Activated T-helper 1 cell treated with anti-CD3 and anti-CD28 coated beads, Interleukin-12 subunit alpha, Interleukin-12 subunit beta, Interleukin-2, Interleukin-4 antibody, amounts not matched to agents 30 ng/mL and 10 ng/mL and 1 ng/mL, durations not matched to agents 14 hours and 24 hours and 36 hours (primary cell): Measurements from ENCODE around the gene DOK5. TPM values are rescaled to one million over a fixed set of nuclear protein-coding genes. Genes with fewer than 3 reads are reported as not detected.

ENCODE experiments used
- DNase-seq: peaks from one replicate; pipeline ENCODE4 v3.0.0; 2021; ENCODE audit warnings: low spot score
- H3K27ac Mint-ChIP-seq: one replicate; pipeline ENCODE4 v1.8.0; 2021; ENCODE audit warnings: mild to moderate bottlenecking, mixed read lengths
- H3K27me3 Mint-ChIP-seq: one replicate; pipeline ENCODE4 v1.8.0; 2022; ENCODE audit warnings: mild to moderate bottlenecking, moderate library complexity, mixed read lengths; ENCODE audit not compliant: insufficient read depth
- H3K36me3 Mint-ChIP-seq: one replicate; pipeline ENCODE4 v1.8.0; 2021; ENCODE audit warnings: low read depth, mixed read lengths
- H3K4me1 Mint-ChIP-seq: one replicate; pipeline ENCODE4 v1.8.0; 2021; ENCODE audit warnings: low read depth, mixed read lengths
- H3K4me3 Mint-ChIP-seq: one replicate; pipeline ENCODE4 v1.8.0; 2021; ENCODE audit warnings: mild to moderate bottlenecking, moderate library complexity, mixed read lengths
- H3K9me3 Mint-ChIP-seq: one replicate; pipeline ENCODE4 v1.8.0; 2021; ENCODE audit warnings: mixed read lengths
- intact Hi-C: fragments of 100-400 bp; cut with micrococcal nuclease; formaldehyde crosslinking; loops from one replicate; pipeline ENCODE4 v1.15.1; 2024
- total RNA-seq: library from RNA; stranded (reverse); gene quantifications from 2 replicates; pipeline ENCODE4 v1.2.3, GENCODE V29; 2022

Gene DOK5
- total RNA-seq, 1 donor from 2014 or later: 25.2 TPM

DNA sequence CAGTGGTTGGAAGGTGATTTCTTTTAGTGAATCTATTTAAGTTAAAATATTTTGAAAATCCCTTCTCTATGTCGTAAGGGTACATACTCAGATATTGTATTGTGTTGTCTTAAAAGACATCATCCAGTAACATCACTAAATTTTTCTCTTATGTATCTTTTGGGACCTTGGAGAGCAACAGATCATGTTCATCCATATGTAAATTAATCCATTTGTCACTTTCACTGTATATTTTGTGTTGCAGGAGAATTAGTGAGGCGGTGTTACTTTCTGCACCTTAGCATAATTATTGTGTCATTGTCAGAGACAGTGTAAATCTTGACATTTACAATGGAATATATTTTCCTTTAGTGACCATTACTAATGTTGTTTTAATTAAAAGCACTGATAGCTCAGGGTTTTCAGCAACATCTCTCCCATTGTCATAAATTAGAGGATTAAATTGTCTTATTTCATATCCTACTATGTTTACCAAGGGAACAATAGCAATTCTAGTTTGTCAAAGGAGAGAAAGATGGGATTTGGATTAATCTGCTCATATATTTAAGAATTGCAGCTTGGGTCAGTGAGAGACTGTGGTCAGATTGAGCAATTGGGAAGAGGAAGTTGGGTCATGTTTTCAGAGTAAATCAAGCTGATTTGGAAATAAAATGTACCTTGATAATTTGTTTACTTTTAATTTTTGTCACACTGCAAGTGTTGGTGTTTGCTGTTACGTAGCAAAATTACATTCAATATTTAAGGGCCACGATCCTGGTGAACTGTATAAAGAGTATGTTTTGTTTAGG, 22.7 kb downstream of the DOK5 start:
- intact Hi-C loops: no loop called here
- H3K9me3 Mint-ChIP-seq: no peaks in the 10 kb centered on the region

DNA sequence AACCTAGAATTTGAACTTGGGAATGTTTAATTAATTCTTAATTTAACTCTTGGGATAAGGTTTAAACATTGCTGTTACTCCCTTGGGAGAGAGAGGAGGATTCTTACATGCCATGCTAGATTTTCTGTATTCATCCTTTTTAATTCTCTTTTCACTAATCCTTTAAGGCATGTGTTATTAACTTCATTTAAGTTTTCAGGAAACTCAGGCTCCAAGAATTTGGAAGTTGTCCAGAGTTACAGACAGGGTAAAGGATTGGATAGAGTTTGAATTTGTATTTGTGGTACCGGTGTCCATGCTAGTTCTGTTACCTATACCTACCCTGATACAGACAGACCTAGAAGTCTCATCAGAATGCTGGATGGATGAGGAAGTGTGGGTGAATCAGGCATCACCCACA, 23.7 kb downstream of the DOK5 start:
- intact Hi-C loops: no loop called here
- no peaks in the 10 kb centered on the region for H3K36me3 Mint-ChIP-seq
- no peak for DNase-seq
- H3K9me3 Mint-ChIP-seq: no peaks in the 10 kb centered on the region
- H3K4me3 Mint-ChIP-seq: no peak overlapping the region
- no peaks in the 10 kb centered on the region for H3K27me3 Mint-ChIP-seq
- no peaks in the 10 kb centered on the region for H3K4me1 Mint-ChIP-seq
- no peak overlapping the region for H3K27ac Mint-ChIP-seq

More for the DNA sequence above, 22.7 kb downstream of the DOK5 start:
- Mint-ChIP-seq H3K27ac (no peak overlapping the region), H3K27me3 (no peaks in the 10 kb centered on the region), H3K36me3 (no peaks in the 10 kb centered on the region), H3K4me1 (no peaks in the 10 kb centered on the region), H3K4me3 (no peak overlapping the region)
- DNase-seq: no peak

DNA sequence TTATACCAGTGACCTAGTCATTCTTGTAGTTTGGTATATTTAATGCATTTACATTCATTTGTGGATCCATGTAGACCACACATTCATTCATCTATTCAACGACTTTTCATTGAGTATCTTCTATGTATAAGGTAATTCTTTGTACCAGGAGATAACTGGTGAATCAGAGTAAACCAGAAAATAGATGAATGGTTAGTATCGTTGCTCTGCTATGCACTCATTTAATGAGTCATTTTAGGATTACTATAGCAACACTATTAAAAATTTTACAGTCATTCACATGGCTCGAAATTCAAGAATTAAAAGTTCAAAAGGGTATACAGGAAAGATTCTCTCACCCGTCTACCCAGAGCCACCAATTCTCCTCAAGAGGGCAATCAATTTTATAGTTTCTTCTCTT, 26.8 kb downstream of the DOK5 start:
- Mint-ChIP-seq H3K27me3 (no peaks in the 10 kb centered on the region), H3K36me3 (no peaks in the 10 kb centered on the region), H3K9me3 (peaks cover 4% of the 10 kb centered on the region), H3K4me3 (no peak overlapping the region), H3K4me1 (no peaks in the 10 kb centered on the region), H3K27ac (no peak overlapping the region)
- intact Hi-C loops: no loop called here
- DNase-seq: no peak

DNA sequence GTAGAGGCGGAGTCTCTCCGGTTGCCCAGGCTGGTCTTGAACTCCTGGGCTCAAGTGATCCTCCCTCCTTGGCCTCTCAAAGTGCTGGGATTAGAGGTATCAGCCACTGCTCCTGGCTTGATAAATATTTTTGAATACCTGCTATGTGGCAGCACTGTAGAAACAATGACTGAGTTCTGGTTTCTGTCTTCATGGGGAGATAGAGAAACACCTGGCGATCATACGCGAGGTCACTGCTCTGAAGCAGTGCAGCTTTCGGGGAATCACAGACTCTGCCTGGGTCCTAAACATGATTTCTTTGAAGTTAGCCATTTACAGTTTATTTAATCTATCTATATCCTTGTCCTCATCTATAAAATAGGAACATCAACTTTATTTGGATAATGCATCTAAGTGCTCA, 31.2 kb downstream of the DOK5 start:
- Mint-ChIP-seq H3K4me1 (no peaks in the 10 kb centered on the region), H3K27me3 (no peaks in the 10 kb centered on the region), H3K27ac (no peak overlapping the region), H3K4me3 (no peak overlapping the region), H3K9me3 (peaks cover 8% of the 10 kb centered on the region), H3K36me3 (no peaks in the 10 kb centered on the region)
- intact Hi-C loops: no loop called here
- no peak for DNase-seq

DNA sequence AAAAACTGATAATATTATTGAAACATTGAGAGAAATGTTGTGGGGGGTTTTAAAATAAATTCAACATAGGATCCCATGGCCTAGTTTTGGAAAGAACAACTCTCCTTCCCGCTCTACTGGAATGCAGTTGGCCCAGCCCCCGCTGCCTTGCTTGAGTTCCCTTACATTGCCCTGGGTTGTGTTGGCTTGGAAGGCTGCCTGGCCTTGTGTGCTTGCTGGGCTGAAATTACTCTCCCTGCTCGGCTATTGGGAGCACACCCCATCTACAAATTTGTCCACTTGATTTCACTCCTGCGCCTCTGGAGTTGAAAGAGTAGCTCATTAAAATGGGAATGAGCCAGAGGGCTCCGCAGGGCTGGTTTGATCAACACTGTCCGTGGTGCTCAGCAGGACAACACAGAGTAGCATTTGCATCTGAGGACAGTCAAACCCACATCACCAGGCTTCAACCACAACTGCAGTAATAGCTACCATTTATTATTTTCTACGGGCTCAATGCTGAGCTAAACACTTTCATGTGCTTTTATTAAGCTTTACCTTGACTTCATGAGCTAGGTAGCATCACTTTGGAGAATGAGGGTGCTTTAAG, 35.2 kb downstream of the DOK5 start:
- DNase-seq: no peak
- Mint-ChIP-seq H3K27ac (no peak overlapping the region), H3K9me3 (peaks cover 8% of the 10 kb centered on the region), H3K4me1 (no peaks in the 10 kb centered on the region), H3K36me3 (no peaks in the 10 kb centered on the region), H3K27me3 (no peaks in the 10 kb centered on the region), H3K4me3 (no peak overlapping the region)
- intact Hi-C loops: no loop called here

DNA sequence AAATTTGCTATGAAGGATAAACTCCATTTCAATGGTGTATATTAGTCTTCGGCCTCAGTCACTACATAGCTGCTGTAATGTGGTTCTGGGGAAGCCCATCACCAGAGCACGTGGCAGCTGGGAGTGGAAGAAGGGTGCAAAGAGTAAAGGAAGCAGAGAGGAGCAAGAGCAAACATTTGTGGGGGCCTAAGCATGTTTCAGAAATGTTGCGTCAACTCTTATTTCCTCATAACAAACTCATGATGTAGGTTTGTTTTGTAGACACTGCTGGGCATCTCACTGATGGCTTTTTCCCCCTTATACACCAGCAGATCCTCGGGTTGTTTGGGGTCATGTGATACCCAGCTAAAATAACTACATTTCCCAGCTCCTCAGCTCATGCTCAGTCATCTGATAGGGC, 37.3 kb downstream of the DOK5 start:
- intact Hi-C loops: no loop called here
- Mint-ChIP-seq H3K9me3 (peaks cover 5% of the 10 kb centered on the region), H3K4me3 (no peak overlapping the region), H3K27ac (no peak overlapping the region), H3K4me1 (no peaks in the 10 kb centered on the region), H3K36me3 (no peaks in the 10 kb centered on the region), H3K27me3 (no peaks in the 10 kb centered on the region)
- no peak for DNase-seq

DNA sequence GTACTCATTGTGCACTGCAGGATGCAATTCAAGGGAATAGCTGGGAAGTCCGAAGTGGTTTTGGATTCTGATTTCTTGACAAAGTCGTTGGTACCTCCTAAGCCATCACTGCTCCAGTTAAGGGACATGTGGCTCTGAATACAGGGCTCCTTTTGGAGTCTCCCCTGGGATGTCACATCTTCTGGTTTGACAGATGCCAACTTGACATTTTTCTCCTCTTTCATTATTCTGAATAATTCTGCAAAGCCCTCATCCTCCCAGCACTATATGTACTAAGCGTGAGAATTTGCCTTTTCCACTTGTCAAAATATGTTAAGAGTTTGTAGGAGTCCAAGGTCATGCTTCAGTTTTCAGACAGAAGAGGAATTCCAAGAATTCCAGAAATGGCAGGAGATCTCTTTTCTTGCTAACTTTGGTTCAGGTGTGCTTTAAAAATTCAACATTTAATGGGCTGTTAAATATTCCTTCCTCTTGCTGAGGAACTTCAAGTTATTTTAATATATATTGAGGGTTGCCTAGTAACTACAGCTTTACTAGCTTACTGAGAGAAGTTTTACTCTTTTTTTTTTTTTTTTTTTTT, 38.7 kb downstream of the DOK5 start:
- H3K9me3 Mint-ChIP-seq: peaks cover 8% of the 10 kb centered on the region
- H3K27me3 Mint-ChIP-seq: no peaks in the 10 kb centered on the region
- DNase-seq: no peak
- H3K4me3 Mint-ChIP-seq: no peak overlapping the region
- H3K27ac Mint-ChIP-seq: no peak overlapping the region
- no peaks in the 10 kb centered on the region for H3K4me1 Mint-ChIP-seq
- intact Hi-C loops: no loop called here
- peaks cover 3% of the 10 kb centered on the region for H3K36me3 Mint-ChIP-seq

DNA sequence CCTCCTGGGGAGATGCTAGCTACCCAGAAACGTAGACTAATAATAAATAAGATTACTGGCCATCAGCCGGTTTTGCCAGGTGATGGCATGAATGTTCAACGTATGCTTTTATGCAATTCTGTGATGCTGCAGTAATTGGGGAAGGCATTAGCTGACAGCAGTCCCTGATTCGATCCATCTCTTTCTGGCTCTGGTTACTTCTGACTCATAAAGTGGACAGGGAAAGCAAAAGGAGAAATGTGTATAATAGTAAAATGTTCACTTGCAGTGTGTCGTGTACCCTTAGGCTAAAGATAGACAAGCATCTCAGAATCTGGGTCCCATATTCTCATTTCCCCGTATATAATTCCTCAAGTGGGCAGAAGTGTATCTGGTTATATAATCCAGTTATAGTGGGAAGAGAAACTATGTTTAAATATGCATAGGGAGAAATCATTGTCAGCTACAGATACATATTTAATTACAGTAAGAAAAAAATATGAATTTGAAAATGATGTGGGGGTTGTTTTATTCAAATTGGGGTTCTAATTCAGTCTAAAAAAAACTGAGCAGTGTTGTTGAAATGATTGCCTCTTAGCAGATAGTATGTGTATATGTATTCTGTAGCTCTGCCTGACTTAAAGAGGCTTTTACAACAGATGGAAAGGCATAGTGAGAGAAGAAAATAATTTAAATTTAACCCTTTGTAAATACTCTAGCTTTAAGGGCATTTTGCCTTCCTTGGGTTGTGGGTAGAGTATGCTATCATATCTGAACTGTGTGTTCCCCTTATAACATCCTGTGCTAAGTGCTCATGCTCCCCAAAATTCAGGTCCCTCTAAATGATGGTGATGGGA, 40.6 kb downstream of the DOK5 start:
- intact Hi-C loops: no loop called here
- H3K4me1 Mint-ChIP-seq: no peaks in the 10 kb centered on the region
- no peaks in the 10 kb centered on the region for H3K27me3 Mint-ChIP-seq
- no peak overlapping the region for H3K4me3 Mint-ChIP-seq
- peaks cover 4% of the 10 kb centered on the region for H3K36me3 Mint-ChIP-seq
- H3K9me3 Mint-ChIP-seq: peaks cover 8% of the 10 kb centered on the region
- H3K27ac Mint-ChIP-seq: no peak overlapping the region
- DNase-seq: no peak

DNA sequence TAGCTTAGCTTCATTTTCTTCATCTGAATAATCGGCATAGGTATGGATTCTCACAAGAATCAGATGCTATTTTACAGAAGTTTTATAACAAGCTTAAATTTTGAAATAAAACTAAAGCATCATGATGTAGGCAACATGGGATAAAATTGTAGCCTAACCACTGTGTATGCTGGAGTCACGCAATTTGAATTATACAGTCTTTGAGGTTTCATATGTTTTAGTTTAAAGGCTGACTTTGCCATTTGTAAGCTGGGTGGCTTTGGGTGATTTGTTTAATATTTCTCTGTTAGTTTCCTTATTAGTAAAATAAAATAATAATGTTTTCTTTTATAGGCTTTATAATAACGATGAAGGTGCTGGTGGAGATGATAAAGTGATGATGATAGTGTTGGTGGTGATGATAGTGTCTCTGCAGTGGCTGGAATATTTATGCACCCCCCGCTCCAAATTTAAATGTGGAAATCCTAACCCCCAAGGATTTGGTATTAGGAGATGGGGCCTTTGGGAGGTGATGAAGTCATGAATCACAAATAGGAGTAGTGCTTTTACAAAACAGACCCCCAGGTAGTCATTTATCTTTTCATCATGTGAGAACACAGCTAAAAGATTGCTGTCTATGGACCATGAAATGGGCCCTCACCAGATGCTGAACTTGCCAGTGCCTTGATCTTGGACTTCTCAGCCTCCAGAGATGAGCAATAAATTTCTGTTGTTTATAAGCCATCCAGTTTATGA, 42.0 kb downstream of the DOK5 start:
- peaks cover 8% of the 10 kb centered on the region for H3K9me3 Mint-ChIP-seq
- no peaks in the 10 kb centered on the region for H3K27me3 Mint-ChIP-seq
- intact Hi-C loops: no loop called here
- H3K4me1 Mint-ChIP-seq: no peaks in the 10 kb centered on the region
- no peak for DNase-seq
- H3K36me3 Mint-ChIP-seq: peaks cover 4% of the 10 kb centered on the region
- H3K27ac Mint-ChIP-seq: no peak overlapping the region
- no peak overlapping the region for H3K4me3 Mint-ChIP-seq

DNA sequence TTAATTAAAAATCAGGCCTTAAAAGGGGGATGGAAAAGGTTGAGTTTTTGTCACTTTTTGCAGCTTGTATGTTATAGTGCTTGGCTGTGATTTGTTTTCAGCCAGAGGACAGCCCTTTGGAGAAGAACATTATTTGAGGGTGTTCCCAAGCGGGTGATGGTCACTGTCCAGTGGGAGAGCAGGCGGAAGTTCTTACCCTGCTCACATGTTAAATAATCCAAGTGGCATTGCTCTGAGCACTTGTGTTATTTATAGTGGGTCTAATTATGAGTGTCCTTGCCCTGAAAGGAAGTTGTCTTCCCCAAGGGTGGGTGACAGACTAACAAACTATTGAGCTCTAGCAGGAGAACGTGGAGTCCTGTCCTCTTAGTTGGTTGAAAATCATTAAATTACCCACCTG, 49.5 kb downstream of the DOK5 start:
- Mint-ChIP-seq H3K27me3 (peaks cover 2% of the 10 kb centered on the region), H3K4me1 (no peaks in the 10 kb centered on the region), H3K36me3 (peaks cover 1% of the 10 kb centered on the region), H3K4me3 (no peak overlapping the region), H3K9me3 (no peaks in the 10 kb centered on the region), H3K27ac (no peak overlapping the region)
- intact Hi-C loops: no loop called here
- no peak for DNase-seq

DNA sequence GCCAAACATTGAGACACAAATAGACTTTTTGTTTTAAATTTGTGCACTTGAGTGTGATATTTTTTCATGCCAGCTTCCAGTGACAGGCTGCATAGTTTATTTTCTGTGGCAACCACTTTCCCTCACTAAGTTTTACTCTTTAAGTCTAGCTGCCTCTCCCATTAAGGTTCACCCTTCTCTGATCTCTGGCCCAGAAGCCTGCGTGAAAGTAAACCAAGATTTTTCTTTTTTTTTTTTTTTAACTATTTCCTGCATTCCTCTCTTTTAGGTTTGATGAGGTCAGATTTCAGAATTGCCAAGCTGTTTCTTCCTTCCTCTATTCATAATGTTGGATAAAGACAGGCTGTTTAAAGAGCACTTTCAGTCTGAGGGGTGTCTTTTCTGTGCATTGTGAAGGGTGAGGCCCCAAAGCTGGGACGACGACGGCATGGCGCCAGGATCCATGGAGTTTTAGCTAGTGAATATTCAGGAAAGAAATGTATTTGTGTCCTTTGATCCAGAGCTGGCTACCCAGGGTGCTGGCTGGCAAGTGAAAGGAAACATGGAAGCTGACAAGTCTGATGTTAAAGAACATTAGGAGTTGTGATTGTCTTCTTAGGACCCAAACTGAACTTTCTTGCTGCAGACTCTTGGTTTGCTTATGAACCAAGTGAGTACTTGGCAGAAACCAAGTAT, 50.7 kb downstream of the DOK5 start:
- intact Hi-C loops: no loop called here
- Mint-ChIP-seq H3K4me3 (no peak overlapping the region), H3K9me3 (no peaks in the 10 kb centered on the region)

DNA sequence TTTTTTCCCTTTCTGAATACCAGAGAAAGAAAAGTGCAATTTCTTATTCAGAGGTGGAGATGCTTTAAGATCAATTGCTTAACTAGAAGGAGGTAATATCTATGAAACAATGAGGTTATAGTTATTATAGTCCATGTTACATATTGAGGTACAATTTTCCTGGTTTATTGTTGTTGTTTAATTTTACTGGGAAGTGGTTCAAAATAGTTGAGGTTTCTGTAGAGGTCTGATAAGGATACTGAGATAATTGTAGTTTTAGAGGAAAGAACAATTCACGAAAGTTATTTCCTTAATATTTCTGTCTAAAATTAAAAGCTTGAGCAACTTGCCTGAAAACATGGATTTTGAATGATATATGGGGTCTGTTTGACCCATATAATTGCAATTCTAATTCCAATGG, 51.4 kb downstream of the DOK5 start:
- no peaks in the 10 kb centered on the region for H3K36me3 Mint-ChIP-seq
- H3K4me1 Mint-ChIP-seq: no peaks in the 10 kb centered on the region
- DNase-seq: no peak
- intact Hi-C loops: no loop called here
- no peak overlapping the region for H3K27ac Mint-ChIP-seq
- no peaks in the 10 kb centered on the region for H3K9me3 Mint-ChIP-seq
- H3K27me3 Mint-ChIP-seq: peaks cover 2% of the 10 kb centered on the region
- H3K4me3 Mint-ChIP-seq: no peak overlapping the region

More for the DNA sequence above, 50.7 kb downstream of the DOK5 start:
- Mint-ChIP-seq H3K27ac (no peak overlapping the region), H3K4me1 (no peaks in the 10 kb centered on the region), H3K27me3 (peaks cover 2% of the 10 kb centered on the region), H3K36me3 (no peaks in the 10 kb centered on the region)
- DNase-seq: no peak
